Lower lobe of right lung (tissue), 2 donors: Measurements from ENCODE around the gene PBX1. TPM values are rescaled to one million over a fixed set of nuclear protein-coding genes. Genes with fewer than 3 reads are reported as not detected.

ENCODE experiments used
- ATAC-seq, 2 donors: fragments of 200-7000 bp; cut with Tn5 transposase; one replicate each; pipeline ENCODE4 v1.9.1; 2020 to 2022; ENCODE audit warnings: mild to moderate bottlenecking in 2 of 2, moderate library complexity in 2 of 2
- DNase-seq: peaks from one replicate; pipeline ENCODE4 v3.0.0-alpha.2; 2020
- H3K27ac ChIP-seq: fragments of 200-600 bp; one replicate; pipeline ENCODE4 v1.8.0; 2022
- H3K27me3 ChIP-seq: fragments of 200-600 bp; one replicate; pipeline ENCODE4 v1.8.0; 2022; ENCODE audit warnings: low read depth
- H3K36me3 ChIP-seq: fragments of 200-600 bp; one replicate; pipeline ENCODE4 v1.8.0; 2022; ENCODE audit warnings: mild to moderate bottlenecking
- H3K4me1 ChIP-seq: fragments of 200-600 bp; one replicate; pipeline ENCODE4 v1.8.0; 2022
- H3K4me3 ChIP-seq: fragments of 200-600 bp; one replicate; pipeline ENCODE4 v1.8.0; 2022; ENCODE audit warnings: mild to moderate bottlenecking
- H3K9me3 ChIP-seq: fragments of 200-600 bp; one replicate; pipeline ENCODE4 v1.8.0; 2022
- intact Hi-C: fragments of 100-400 bp; cut with DNase I; formaldehyde crosslinking; loops from one replicate; pipeline ENCODE4 v1.11.0; 2022
- total RNA-seq: library from RNA; stranded (reverse); fragmentation: NEBNext Ultra II Directional; extraction: Animal tissue kit (Norgen Biotek cat#: 25700); gene quantifications from one replicate; pipeline ENCODE4 v1.2.1, GENCODE V29; 2021
- TF ChIP-seq, protein P1 (sequence below): fragments of 200-600 bp; IDR thresholded peaks from one replicate; pipeline ENCODE4 v1.8.0; 2022; ENCODE audit warnings: antibody characterized with exemption, mild to moderate bottlenecking
- donor health status: DM: no; HTN: yes; CAD: no; lungs with severe emphysema.

Gene PBX1
- total RNA-seq, 1 donor from 2014 or later = 58.1 TPM

GRCh38 chr1:164638492-164639202 is 79.7 kb downstream of the PBX1 start:
- Histone ChIP-seq H3K4me1 (peaks cover 33% of the 10 kb centered on the region), H3K27me3 (no peaks in the 10 kb centered on the region), H3K27ac (no peak overlapping the region), H3K36me3 (peaks cover 5% of the 10 kb centered on the region), H3K4me3 (no peak overlapping the region), H3K9me3 (no peaks in the 10 kb centered on the region)
- DNase-seq (no peak), ATAC-seq (no peak)
- intact Hi-C loops = no loop called here
- TF ChIP-seq, protein P1, sequence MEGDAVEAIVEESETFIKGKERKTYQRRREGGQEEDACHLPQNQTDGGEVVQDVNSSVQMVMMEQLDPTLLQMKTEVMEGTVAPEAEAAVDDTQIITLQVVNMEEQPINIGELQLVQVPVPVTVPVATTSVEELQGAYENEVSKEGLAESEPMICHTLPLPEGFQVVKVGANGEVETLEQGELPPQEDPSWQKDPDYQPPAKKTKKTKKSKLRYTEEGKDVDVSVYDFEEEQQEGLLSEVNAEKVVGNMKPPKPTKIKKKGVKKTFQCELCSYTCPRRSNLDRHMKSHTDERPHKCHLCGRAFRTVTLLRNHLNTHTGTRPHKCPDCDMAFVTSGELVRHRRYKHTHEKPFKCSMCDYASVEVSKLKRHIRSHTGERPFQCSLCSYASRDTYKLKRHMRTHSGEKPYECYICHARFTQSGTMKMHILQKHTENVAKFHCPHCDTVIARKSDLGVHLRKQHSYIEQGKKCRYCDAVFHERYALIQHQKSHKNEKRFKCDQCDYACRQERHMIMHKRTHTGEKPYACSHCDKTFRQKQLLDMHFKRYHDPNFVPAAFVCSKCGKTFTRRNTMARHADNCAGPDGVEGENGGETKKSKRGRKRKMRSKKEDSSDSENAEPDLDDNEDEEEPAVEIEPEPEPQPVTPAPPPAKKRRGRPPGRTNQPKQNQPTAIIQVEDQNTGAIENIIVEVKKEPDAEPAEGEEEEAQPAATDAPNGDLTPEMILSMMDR = no peak

DNA sequence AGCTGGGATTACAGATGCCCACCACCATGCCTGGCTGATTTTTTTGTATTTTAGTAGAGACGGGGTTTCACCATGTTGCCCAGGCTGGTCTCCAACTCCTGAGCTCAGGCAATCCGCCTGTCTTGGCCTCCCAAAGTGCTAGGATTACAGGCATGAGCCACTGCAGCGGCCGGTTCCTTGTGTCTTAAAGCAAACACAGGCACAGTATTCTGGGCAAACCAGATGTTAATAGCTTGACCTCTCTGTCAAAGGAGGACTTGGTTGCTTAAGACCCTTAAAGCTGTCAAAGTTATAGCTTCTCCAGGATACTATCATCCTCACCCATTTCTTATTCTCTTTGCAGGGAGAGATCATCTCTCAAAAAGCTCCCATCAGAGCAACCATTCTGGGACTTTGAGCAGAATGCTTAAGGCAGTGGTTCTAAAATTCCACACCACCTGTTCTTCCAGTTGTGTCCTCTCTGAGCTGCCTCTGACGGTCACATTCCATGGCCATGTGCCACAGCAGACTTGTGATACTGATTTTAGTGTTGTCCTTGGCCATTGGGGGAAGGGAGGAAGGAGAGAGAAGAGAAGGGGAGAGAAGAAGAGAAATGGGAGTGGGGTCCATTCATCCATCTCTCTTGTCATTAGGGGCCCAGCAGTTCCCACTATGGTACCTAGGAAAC is 81.8 kb downstream of the PBX1 start:
- Histone ChIP-seq H3K9me3 (no peaks in the 10 kb centered on the region), H3K36me3 (peaks cover 5% of the 10 kb centered on the region), H3K27ac (no peak overlapping the region), H3K4me3 (no peak overlapping the region), H3K4me1 (peaks cover 39% of the 10 kb centered on the region), H3K27me3 (no peaks in the 10 kb centered on the region)
- ATAC-seq (no peak), DNase-seq (no peak)
- TF ChIP-seq, protein P1 = no peak
- intact Hi-C loops = no loop called here

- DNase-seq = no peak
- Histone ChIP-seq H3K4me1 (peaks cover 39% of the 10 kb centered on the region), H3K36me3 (peaks cover 5% of the 10 kb centered on the region), H3K4me3 (no peak overlapping the region), H3K9me3 (no peaks in the 10 kb centered on the region), H3K27me3 (no peaks in the 10 kb centered on the region), H3K27ac (no peak overlapping the region)
- intact Hi-C loops = no loop called here
- TF ChIP-seq, protein P1 = no peak
- no peak for ATAC-seq
These were observed 82.4 kb downstream of the PBX1 start for GRCh38 chr1:164641353-164641730.

DNA sequence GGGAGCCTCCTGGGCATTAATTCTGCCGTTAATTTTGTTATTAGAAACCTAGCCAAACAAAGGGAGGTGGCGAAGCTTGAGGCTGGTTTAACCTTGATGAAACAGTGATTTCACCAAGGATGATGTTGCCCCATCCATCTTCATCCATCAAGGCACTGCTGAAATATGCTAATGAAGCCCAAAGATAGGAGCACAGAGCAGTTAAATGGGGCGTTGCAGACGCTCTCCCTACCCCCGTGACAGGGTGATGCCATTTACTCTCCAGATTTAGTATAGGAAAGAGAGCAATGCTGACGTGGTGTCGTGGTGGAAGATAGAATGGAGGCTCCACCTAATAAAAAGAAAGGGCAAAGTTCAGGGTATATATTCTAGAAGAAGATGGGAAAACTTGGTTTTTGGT is 84.0 kb downstream of the PBX1 start:
- Histone ChIP-seq H3K4me3 (no peak overlapping the region), H3K27ac (no peak overlapping the region), H3K4me1 (peaks cover 41% of the 10 kb centered on the region), H3K36me3 (peaks cover 5% of the 10 kb centered on the region), H3K9me3 (no peaks in the 10 kb centered on the region), H3K27me3 (no peaks in the 10 kb centered on the region)
- intact Hi-C loops = no loop called here
- ATAC-seq (no peak), DNase-seq (no peak)
- TF ChIP-seq, protein P1 = no peak

GRCh38 chr1:164644268-164644667 is 85.3 kb downstream of the PBX1 start:
- TF ChIP-seq, protein P1 = no peak
- DNase-seq (no peak), ATAC-seq (no peak)

More at GRCh38 chr1:164644268-164644667, 85.3 kb downstream of the PBX1 start:
- intact Hi-C loops = no loop called here
- no peaks in the 10 kb centered on the region for H3K9me3 ChIP-seq
- H3K4me3 ChIP-seq = no peak overlapping the region
- no peaks in the 10 kb centered on the region for H3K27me3 ChIP-seq
- peaks cover 49% of the 10 kb centered on the region for H3K4me1 ChIP-seq
- peaks cover 5% of the 10 kb centered on the region for H3K36me3 ChIP-seq
- H3K27ac ChIP-seq = no peak overlapping the region
